Hindlimb muscle (tissue), 1 donor: ENCODE data around the gene SLC25A11. TPM values are rescaled to one million over a fixed set of nuclear protein-coding genes. Genes with fewer than 3 reads are reported as not detected.

Source experiments
- DNase-seq: peaks from one replicate; pipeline ENCODE4 v3.0.0-alpha.2; 2013
- polyA plus RNA-seq: library from polyadenylated mRNA; unstranded; fragments of 120-200 nt; gene quantifications from one replicate; pipeline ENCODE4 v1.2.1, GENCODE V29; 2013; ENCODE audit not compliant: insufficient read length

Gene SLC25A11
- polyA plus RNA-seq, 1 donor, result 57.1 TPM

GRCh38 chr17:4966844-4967538 is 27.1 kb upstream of the SLC25A11 start:
- peak; percentile 98 for DNase-seq

GRCh38 chr17:4965311-4965986 is 25.6 kb upstream of the SLC25A11 start:
- DNase-seq, result no peak

- no peak for DNase-seq
These were observed 20.6 kb upstream of the SLC25A11 start for GRCh38 chr17:4960279-4960922.

GRCh38 chr17:4959261-4959965 is 19.6 kb upstream of the SLC25A11 start:
- DNase-seq, result no peak

GRCh38 chr17:4958102-4958501 is 18.3 kb upstream of the SLC25A11 start:
- no peak for DNase-seq

- no peak for DNase-seq
These were observed 16.7 kb upstream of the SLC25A11 start for GRCh38 chr17:4956493-4957061.

- no peak for DNase-seq
These were observed 15.2 kb upstream of the SLC25A11 start for GRCh38 chr17:4955091-4955490.

GRCh38 chr17:4953451-4953961 is 13.7 kb upstream of the SLC25A11 start:
- DNase-seq, result no peak

- no peak for DNase-seq
These were observed 11.6 kb upstream of the SLC25A11 start for GRCh38 chr17:4951486-4951885.

- DNase-seq, result no peak
These were observed 10.9 kb upstream of the SLC25A11 start, which contains the start of gene ENO3 for GRCh38 chr17:4950746-4951204. Gene ENO3, plus strand, starts transcription at chr17:4951119. Its CDS starts 711 bp downstream, at chr17:4951830.

- no peak for DNase-seq
These were observed 10.4 kb upstream of the SLC25A11 start for GRCh38 chr17:4950075-4950745.

- peak; percentile 64 for DNase-seq
These were observed 9.7 kb upstream of the SLC25A11 start for GRCh38 chr17:4949321-4950074.

- DNase-seq, result peak; percentile 93
These were observed 9.1 kb upstream of the SLC25A11 start for GRCh38 chr17:4948931-4949320.

- DNase-seq, result peak; percentile 93
These were observed 8.5 kb upstream of the SLC25A11 start, which contains the start of gene PFN1 for GRCh38 chr17:4948166-4948930. Gene PFN1, minus strand, starts transcription at chr17:4948530. Its CDS starts 136 bp downstream, at chr17:4948394.

- peak; percentile 66 for DNase-seq
These were observed 7.7 kb upstream of the SLC25A11 start for GRCh38 chr17:4947411-4948165.

- no peak for DNase-seq
These were observed 7.2 kb upstream of the SLC25A11 start for GRCh38 chr17:4947010-4947410.

- DNase-seq, result no peak
These were observed 6.6 kb upstream of the SLC25A11 start for GRCh38 chr17:4946312-4946976.

- no peak for DNase-seq
These were observed 6.1 kb upstream of the SLC25A11 start for GRCh38 chr17:4945944-4946280.
